Transverse colon (tissue), 4 donors: ENCODE results near the gene ATF3. TPM values are rescaled to one million over a fixed set of nuclear protein-coding genes. Genes with fewer than 3 reads are reported as not detected.

Source experiments
- DNase-seq: peaks from one replicate; pipeline ENCODE4 v3.0.0-alpha.2; 2019
- H3K27ac ChIP-seq, 4 donors: fragments of 200-600 bp; sonication (generic); 2 replicates each; pipeline ENCODE4 v1.5.1; 2016 to 2018; ENCODE audit warnings: inconsistent platforms in 4 of 4
- H3K27me3 ChIP-seq: fragments of 200-600 bp; sonication (generic); 2 replicates; pipeline ENCODE4 v1.5.1; 2017; ENCODE audit warnings: inconsistent platforms
- H3K36me3 ChIP-seq, 4 donors: fragments of 200-600 bp; sonication (generic); 2 replicates each; pipeline ENCODE4 v1.5.1; 2017 to 2019; ENCODE audit warnings: inconsistent platforms in 4 of 4
- H3K4me1 ChIP-seq, 4 donors: fragments of 200-600 bp; sonication (generic); 2 replicates each; pipeline ENCODE4 v1.5.1; 2017 to 2020; ENCODE audit warnings: inconsistent platforms in 4 of 4
- H3K4me3 ChIP-seq, 4 donors: fragments of 200-600 bp; sonication (generic); 1 replicate in 1 of 4; 2 replicates in 3 of 4; pipeline versions ENCODE4 v1.5.1 to v1.6.1; 2017 to 2019; ENCODE audit warnings: inconsistent platforms in 4 of 4
- H3K9me3 ChIP-seq, 2 donors: fragments of 200-600 bp; sonication (generic); 2 replicates each; pipeline ENCODE4 v1.5.1; 2017 to 2019; ENCODE audit warnings: inconsistent platforms in 2 of 2
- CTCF ChIP-seq, 5 experiments: fragments of 200-600 bp in 3 of 5; fragments of 450-650 bp in 2 of 5; sonication (generic) in 3 of 5; IDR thresholded peaks; 1 replicate in 2 of 5; 2 replicates in 3 of 5; pipeline ENCODE4 v1.5.1; 2016 to 2017; ENCODE audit warnings: antibody characterized with exemption in 5 of 5, inconsistent platforms in 3 of 5, mild to moderate bottlenecking in 2 of 5, moderate library complexity in 1 of 5
- EP300 ChIP-seq: sonication (generic); formaldehyde crosslinking; IDR thresholded peaks from one replicate; pipeline ENCODE4 v1.6.1; 2017; ENCODE audit warnings: antibody characterized with exemption, low read depth
- POLR2A ChIP-seq: fragments of 450-650 bp; IDR thresholded peaks from one replicate; pipeline ENCODE4 v1.6.1; 2016; ENCODE audit warnings: antibody characterized with exemption, mild to moderate bottlenecking, moderate library complexity
- POLR2AphosphoS5 ChIP-seq, 3 donors: sonication (generic); formaldehyde crosslinking; IDR thresholded peaks; one replicate each; pipeline ENCODE4 v1.6.1; 2016; ENCODE audit warnings: antibody characterized with exemption in 3 of 3
- WGBS, 2 donors: methylation state at CpG; one replicate each; pipeline ENCODE4 v1.1.5; 2018; ENCODE audit warnings: low coverage in 1 of 2; 5-methylcytosine and 5-hydroxymethylcytosine counted together
- in situ Hi-C, 4 donors: fragments of 200-750 bp; cut with MboI; loops; one replicate each; pipeline versions ENCODE4 v1.15.0 to v1.15.1; 2017; ENCODE audit warnings: low sequenced_read_pairs in 3 of 4, low pct_ligation_motif_present in 1 of 4, low pct_unique_long_range_greater_than_20kb in 1 of 4
- intact Hi-C: fragments of 100-400 bp; cut with DNase I; formaldehyde crosslinking; loops from one replicate; pipeline ENCODE4 v1.15.1; 2023; ENCODE audit warnings: low total_unique reads
- total RNA-seq, 4 donors: library from RNA; depleted of rRNA; stranded (reverse); fragments of >200 nt; gene quantifications; one replicate each; pipeline ENCODE4 v1.1.0, GENCODE V29; 2016

ATF3 gene
- total RNA-seq, 4 donors from 2014 or later, result 7.8 to 84.8 (median 46.1) TPM

- in situ Hi-C loops, result no loop called here
- TF ChIP-seq EP300 (no peak), POLR2AphosphoS5 (IDR thresholded peaks at IDR 0.05) (no peak), CTCF (IDR thresholded peaks at IDR 0.05) (no peak), POLR2A (no peak)
- DNase-seq, result no peak
- no peaks in the 10 kb centered on the region for H3K9me3 ChIP-seq
- 77 to 82% methylated on average over 6 to 7 of the region's 7 CpGs for WGBS, 2 donors
- H3K27ac ChIP-seq, result no peak overlapping the region
- intact Hi-C loops, result no loop called here
- no peak overlapping the region for H3K4me3 ChIP-seq
- H3K4me1 ChIP-seq, result no peaks in the 10 kb centered on the region
- H3K27me3 ChIP-seq, result peaks cover 43% of the 10 kb centered on the region
- no peaks in the 10 kb centered on the region for H3K36me3 ChIP-seq
These were observed 22.1 kb upstream of the ATF3 start for GRCh38 chr1:212586206-212587015.

- Histone ChIP-seq H3K27me3 (peaks cover 43% of the 10 kb centered on the region), H3K36me3 (no peaks in the 10 kb centered on the region), H3K4me1 (no peaks in the 10 kb centered on the region), H3K27ac (no peak overlapping the region), H3K4me3 (no peak overlapping the region), H3K9me3 (no peaks in the 10 kb centered on the region)
- DNase-seq, result no peak
- intact Hi-C loops (no loop called here), in situ Hi-C loops (no loop called here)
- 83 to 86% methylated on average over 8 to 11 of the region's 11 CpGs for WGBS, 2 donors
- TF ChIP-seq CTCF (IDR thresholded peaks at IDR 0.05) (no peak), POLR2A (no peak), EP300 (no peak), POLR2AphosphoS5 (IDR thresholded peaks at IDR 0.05) (no peak)
These were observed 21.3 kb upstream of the ATF3 start for GRCh38 chr1:212587016-212587887.

- in situ Hi-C loops (no loop called here), intact Hi-C loops (no loop called here)
- no peaks in the 10 kb centered on the region for H3K9me3 ChIP-seq
- H3K27me3 ChIP-seq, result peaks cover 43% of the 10 kb centered on the region
- no peaks in the 10 kb centered on the region for H3K4me1 ChIP-seq
- DNase-seq, result no peak
- H3K36me3 ChIP-seq, result no peaks in the 10 kb centered on the region
- H3K27ac ChIP-seq, result no peak overlapping the region
- no peak overlapping the region for H3K4me3 ChIP-seq
- 51 to 66% methylated on average over 10 to 13 of the region's 13 CpGs for WGBS, 2 donors
- no peak for TF ChIP-seq POLR2AphosphoS5 (IDR thresholded peaks at IDR 0.05)
- TF ChIP-seq CTCF (IDR thresholded peaks at IDR 0.05), result no peak
- TF ChIP-seq POLR2A, result no peak
- no peak for TF ChIP-seq EP300
These were observed 20.6 kb upstream of the ATF3 start for GRCh38 chr1:212587888-212588510.

GRCh38 chr1:212589446-212589845 is 19.1 kb upstream of the ATF3 start:
- Histone ChIP-seq H3K36me3 (no peaks in the 10 kb centered on the region), H3K27me3 (peaks cover 43% of the 10 kb centered on the region), H3K9me3 (no peaks in the 10 kb centered on the region), H3K4me3 (no peak overlapping the region), H3K27ac (no peak overlapping the region), H3K4me1 (no peaks in the 10 kb centered on the region)
- WGBS, 2 donors, result 74 to 86% methylated on average over 2 to 3 of the region's 3 CpGs
- TF ChIP-seq POLR2A (no peak), POLR2AphosphoS5 (IDR thresholded peaks at IDR 0.05) (no peak), EP300 (no peak), CTCF (IDR thresholded peaks at IDR 0.05) (no peak)
- intact Hi-C loops (no loop called here), in situ Hi-C loops (no loop called here)
- no peak for DNase-seq
